Activated CD8-positive, alpha-beta memory T cell treated with anti-CD3 and anti-CD28 coated beads for 1 hour (primary cell): ENCODE data around the gene OR8B8.
"Not testable (repeated sequence)": the region's sequence is repeated elsewhere in the genome, so short reads cannot be mapped to it uniquely, and the experiment has no call there.

ENCODE experiments used
- DNase-seq, 2 donors: peaks; one replicate each; pipeline ENCODE4 v3.0.0-alpha.2; 2020; ENCODE audit warnings: low read depth in 1 of 2; ENCODE audit errors: extremely low read depth in 1 of 2

OR8B8 gene

DNA sequence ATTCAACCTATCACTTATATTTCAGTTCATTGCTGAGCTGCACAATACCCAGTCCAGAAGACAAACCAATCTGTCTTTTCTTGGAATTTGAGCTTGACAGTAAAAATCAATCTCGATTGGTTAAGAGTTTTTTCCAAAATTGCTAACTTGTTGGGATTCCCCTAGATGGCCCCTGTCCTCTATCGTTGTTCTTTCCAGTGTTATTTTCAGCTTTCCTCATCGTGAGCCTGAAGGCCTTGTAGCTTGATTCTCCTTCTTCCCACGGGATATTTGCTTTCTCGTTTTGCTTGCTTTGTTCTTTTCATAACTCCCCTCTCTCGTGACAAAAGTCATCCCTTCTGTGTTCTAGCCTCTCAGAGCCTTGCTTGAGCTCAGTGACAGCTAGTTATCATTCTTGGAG is 3.1 kb downstream of the OR8B8 start:
- DNase-seq, result no peak

GRCh38 chr11:124441519-124441918 is 4.0 kb downstream of the OR8B8 start:
- no peak for DNase-seq

DNA sequence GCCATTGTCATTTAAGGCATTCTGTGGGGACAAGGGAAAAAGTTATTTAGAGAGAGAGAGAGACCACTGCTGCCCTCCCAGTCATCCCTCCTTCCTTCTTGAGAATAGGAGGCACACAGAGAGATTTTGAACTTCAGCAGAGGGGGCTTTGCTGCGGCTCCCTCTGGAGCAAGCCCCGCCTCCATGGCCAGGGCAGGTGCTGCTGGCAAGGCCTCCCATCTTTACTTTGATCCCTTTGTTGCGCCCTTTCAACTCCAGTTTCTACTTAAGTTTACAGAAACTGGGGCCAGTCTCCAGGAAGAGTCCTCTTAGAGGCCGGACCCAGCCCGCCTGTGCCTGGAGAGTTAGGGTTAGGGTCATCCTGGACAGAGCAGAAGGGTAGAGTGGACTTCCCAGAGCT is 4.4 kb downstream of the OR8B8 start:
- DNase-seq, result no peak

DNA sequence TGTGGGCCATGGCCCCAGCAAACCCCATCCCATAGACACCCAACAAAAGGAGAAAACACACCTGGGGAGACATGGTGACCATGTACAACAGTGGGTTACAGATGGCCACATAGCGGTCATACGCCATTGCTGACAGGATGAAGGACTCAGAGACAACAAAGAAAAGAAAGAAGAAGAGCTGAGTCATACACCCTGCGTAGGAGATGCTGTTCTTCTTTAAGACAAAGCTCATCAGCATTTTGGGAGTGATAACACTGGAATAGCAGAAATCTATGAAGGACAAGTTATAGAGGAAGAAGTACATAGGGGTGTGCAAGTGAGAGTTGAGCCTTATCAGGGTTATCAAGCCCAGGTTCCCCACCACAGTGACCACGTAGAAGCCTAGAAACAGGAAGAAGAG is 4.9 kb downstream of the OR8B8 start:
- no peak for DNase-seq

DNA sequence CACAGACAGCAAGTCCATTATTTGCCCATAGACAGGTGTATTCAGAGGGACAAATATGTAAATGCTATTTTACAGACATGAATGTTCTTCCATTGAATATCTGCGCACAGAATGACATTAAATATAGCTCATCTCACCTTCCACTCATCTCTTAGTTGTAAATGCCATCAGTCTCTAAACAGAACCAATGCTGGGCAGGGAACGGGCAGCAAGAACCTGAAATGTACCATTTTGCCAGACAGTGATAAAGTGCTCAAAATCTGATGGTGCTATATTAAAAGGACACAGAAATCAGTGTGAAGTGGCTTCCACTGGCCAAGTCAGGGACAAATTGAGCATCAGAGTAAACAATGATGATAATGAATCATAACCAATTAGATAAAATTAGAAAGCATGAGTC is 10.8 kb downstream of the OR8B8 start:
- no peak for DNase-seq

GRCh38 chr11:124429599-124429998 is 15.9 kb downstream of the OR8B8 start:
- DNase-seq, result no peak

GRCh38 chr11:124424384-124424921 is 21.0 kb downstream of the OR8B8 start, which contains the start of gene OR8B4:
Gene OR8B4 (minus strand): TSS chr11:124424871. CDS start chr11:124424871, 0 bp downstream.
- DNase-seq, result no peak

DNA sequence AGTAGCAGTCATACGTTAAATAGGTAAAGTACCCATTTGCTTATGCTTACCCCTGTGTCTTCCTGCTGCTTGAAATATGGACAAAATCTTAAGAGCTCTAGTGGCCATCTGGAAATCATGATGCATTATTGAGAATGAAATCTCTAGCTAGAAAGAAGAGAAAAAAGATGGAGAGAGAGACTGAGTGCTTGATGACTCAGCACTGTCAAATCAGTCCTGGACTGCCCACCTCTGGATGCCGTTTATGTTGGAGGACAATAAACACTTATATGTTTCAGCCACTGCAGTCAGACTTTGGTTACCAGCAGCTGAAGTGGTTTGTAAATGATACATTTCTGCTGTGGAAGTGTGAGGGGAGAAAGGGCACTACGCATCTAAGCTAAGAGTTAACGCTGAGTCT is 24.5 kb downstream of the OR8B8 start:
- no peak for DNase-seq

DNA sequence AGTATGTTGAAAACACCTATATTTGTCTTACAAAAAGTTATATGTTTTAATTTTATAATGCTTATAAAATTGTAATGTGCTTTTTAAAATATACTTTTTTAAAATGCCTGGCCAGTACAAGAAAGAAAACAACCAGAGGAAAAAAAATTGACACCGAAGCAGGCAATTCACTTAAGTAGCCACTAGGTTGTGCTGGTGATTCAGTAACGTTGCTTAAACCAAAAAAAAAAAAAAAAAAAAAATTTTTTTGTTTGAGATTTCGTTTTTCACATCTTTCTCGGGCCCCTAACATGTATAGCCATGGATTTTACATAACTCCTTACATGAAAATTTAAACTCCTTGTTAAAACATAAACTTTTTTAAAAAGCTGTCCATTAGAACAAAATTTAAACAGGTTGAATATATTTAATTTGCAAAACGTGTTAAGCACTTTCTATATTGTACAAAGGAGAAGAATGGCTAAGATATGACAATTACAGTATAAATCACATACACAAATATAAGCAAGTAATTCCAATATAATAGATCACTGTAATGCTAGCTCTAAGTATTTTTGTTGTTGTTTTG is 30.1 kb downstream of the OR8B8 start:
- no peak for DNase-seq

GRCh38 chr11:124409906-124410305 is 35.6 kb downstream of the OR8B8 start:
- no peak for DNase-seq

DNA sequence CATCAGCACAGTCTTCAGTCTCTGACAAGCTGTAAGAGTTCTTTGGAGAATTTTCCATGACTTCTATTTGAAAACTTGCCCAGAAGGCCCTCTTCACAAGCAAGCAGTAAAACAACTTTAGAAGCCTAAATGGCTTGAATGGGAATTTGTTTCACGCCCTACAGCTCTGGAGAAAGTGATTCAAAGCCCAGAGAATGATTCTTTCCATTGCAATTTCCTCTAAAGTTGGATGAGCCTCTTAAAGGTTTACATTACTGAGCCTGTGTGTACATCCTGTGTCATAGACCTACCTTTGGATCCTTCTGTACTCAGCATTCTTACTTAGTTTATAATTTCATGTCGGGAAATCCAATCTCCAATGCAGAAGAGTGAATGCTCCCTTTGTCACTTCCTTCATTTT is 39.9 kb downstream of the OR8B8 start:
- no peak for DNase-seq

- DNase-seq, result not testable (repeated sequence)
Measured at GRCh38 chr11:124403186-124403585, 42.3 kb downstream of the OR8B8 start.

- DNase-seq, result no peak
Measured at GRCh38 chr11:124402326-124402922, 43.1 kb downstream of the OR8B8 start.

GRCh38 chr11:124398924-124399323 is 46.6 kb downstream of the OR8B8 start, which contains the start of gene OR8B3:
Gene OR8B3 (minus strand): TSS chr11:124399024. CDS start chr11:124397351, 1,673 bp downstream.
- DNase-seq, result no peak

DNA sequence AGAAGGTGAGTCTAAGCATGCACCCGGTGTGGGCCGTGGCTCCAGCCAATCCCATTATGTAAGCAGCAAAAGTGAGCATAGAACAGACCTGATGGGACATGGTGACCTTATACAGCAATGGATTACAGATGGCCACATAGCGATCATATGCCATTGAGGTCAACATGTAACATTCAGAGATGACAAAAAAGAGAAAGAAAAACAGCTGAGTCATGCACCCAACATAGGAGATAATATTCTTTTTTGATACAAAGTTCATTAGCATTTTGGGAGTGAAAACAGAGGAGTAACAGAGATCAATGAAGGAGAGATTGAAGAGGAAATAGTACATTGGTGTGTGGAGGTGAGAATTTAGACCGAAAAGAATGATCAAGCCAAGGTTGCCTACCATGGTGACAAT is 48.6 kb downstream of the OR8B8 start:
- DNase-seq, result not testable (repeated sequence)

GRCh38 chr11:124394408-124394807 is 51.1 kb downstream of the OR8B8 start:
- DNase-seq, result no peak
